ENCODE measurements around the gene LRP8. TPM values are rescaled to one million over a fixed set of nuclear protein-coding genes. Genes with fewer than 3 reads are reported as not detected.

The LRP8 gene
- total and polyA plus RNA-seq, 2 of the 13 experiments (the other 11 are each of a cell fraction or from before 2014, with no cell fraction given), result 17.3 to 17.4 TPM

- TF ChIP-seq, protein P1, sequence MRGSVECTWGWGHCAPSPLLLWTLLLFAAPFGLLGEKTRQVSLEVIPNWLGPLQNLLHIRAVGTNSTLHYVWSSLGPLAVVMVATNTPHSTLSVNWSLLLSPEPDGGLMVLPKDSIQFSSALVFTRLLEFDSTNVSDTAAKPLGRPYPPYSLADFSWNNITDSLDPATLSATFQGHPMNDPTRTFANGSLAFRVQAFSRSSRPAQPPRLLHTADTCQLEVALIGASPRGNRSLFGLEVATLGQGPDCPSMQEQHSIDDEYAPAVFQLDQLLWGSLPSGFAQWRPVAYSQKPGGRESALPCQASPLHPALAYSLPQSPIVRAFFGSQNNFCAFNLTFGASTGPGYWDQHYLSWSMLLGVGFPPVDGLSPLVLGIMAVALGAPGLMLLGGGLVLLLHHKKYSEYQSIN (CRISPR knock-in tag; IDR thresholded peaks at IDR 0.05; ENCODE audit: borderline replicate concordance), result no peak
- TF ChIP-seq ZBTB21 (CRISPR knock-in tag; IDR thresholded peaks at IDR 0.05), result peak; percentile 30
- no peak for TF ChIP-seq TOE1 (CRISPR knock-in tag; IDR thresholded peaks at IDR 0.05)
- peak; percentile 58 for TF ChIP-seq NR2F6 (IDR thresholded peaks at IDR 0.05)
- peak; percentile 66; the same call in 1 of the 2 replicates for TF ChIP-seq NR2F6 (CRISPR knock-in tag; IDR thresholded peaks at IDR 0.05)
- TF ChIP-seq KLF12 (CRISPR knock-in tag; IDR thresholded peaks at IDR 0.05; ENCODE audit: borderline replicate concordance), result peak; percentile 81
- 0 out of 2 replicates have a peak, but pooled peaks have one; percentile 65 for TF ChIP-seq ZNF512B (CRISPR knock-in tag; IDR thresholded peaks at IDR 0.05; ENCODE audit: borderline replicate concordance)
- TF ChIP-seq E2F5 (CRISPR knock-in tag; conservative IDR thresholded peaks at IDR 0.05), result peak; percentile 71
- TF ChIP-seq SOX6 (IDR thresholded peaks at IDR 0.05), result no peak
- TF ChIP-seq SOX6 (CRISPR knock-in tag; IDR thresholded peaks at IDR 0.05), result peak; percentile 78
- no peak; the same call in 1 of the 2 replicates for TF ChIP-seq BRCA1 (CRISPR knock-in tag; IDR thresholded peaks at IDR 0.05)
- TF ChIP-seq MAFG (CRISPR knock-in tag; IDR thresholded peaks at IDR 0.05), result no peak
- TF ChIP-seq, protein P2, sequence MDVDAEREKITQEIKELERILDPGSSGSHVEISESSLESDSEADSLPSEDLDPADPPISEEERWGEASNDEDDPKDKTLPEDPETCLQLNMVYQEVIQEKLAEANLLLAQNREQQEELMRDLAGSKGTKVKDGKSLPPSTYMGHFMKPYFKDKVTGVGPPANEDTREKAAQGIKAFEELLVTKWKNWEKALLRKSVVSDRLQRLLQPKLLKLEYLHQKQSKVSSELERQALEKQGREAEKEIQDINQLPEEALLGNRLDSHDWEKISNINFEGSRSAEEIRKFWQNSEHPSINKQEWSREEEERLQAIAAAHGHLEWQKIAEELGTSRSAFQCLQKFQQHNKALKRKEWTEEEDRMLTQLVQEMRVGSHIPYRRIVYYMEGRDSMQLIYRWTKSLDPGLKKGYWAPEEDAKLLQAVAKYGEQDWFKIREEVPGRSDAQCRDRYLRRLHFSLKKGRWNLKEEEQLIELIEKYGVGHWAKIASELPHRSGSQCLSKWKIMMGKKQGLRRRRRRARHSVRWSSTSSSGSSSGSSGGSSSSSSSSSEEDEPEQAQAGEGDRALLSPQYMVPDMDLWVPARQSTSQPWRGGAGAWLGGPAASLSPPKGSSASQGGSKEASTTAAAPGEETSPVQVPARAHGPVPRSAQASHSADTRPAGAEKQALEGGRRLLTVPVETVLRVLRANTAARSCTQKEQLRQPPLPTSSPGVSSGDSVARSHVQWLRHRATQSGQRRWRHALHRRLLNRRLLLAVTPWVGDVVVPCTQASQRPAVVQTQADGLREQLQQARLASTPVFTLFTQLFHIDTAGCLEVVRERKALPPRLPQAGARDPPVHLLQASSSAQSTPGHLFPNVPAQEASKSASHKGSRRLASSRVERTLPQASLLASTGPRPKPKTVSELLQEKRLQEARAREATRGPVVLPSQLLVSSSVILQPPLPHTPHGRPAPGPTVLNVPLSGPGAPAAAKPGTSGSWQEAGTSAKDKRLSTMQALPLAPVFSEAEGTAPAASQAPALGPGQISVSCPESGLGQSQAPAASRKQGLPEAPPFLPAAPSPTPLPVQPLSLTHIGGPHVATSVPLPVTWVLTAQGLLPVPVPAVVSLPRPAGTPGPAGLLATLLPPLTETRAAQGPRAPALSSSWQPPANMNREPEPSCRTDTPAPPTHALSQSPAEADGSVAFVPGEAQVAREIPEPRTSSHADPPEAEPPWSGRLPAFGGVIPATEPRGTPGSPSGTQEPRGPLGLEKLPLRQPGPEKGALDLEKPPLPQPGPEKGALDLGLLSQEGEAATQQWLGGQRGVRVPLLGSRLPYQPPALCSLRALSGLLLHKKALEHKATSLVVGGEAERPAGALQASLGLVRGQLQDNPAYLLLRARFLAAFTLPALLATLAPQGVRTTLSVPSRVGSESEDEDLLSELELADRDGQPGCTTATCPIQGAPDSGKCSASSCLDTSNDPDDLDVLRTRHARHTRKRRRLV (CRISPR knock-in tag; IDR thresholded peaks at IDR 0.05), result no peak
- TF ChIP-seq, protein P3, sequence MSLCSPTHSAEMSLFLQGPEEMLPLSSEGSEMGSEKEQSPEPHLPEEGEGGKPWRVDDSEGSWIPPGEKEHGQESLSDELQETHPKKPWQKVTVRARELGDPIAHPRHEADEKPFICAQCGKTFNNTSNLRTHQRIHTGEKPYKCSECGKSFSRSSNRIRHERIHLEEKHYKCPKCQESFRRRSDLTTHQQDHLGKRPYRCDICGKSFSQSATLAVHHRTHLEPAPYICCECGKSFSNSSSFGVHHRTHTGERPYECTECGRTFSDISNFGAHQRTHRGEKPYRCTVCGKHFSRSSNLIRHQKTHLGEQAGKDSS (CRISPR knock-in tag; IDR thresholded peaks at IDR 0.05; ENCODE audit: borderline replicate concordance, low read depth), result no peak
- 0 out of 2 replicates have a peak, but pooled peaks have one; percentile 22 for TF ChIP-seq ZNF326 (CRISPR knock-in tag; IDR thresholded peaks at IDR 0.05; ENCODE audit: borderline replicate concordance)
- peak; percentile 82 for TF ChIP-seq PHF21A (CRISPR knock-in tag; IDR thresholded peaks at IDR 0.05)
- TF ChIP-seq ZNF496 (CRISPR knock-in tag; IDR thresholded peaks at IDR 0.05; ENCODE audit: insufficient replicate concordance), result no peak
- peak; percentile 17; the same call in 1 of the 2 replicates for TF ChIP-seq HNF4A (CRISPR knock-in tag; IDR thresholded peaks at IDR 0.05)
- TF ChIP-seq ZNF782 (CRISPR knock-in tag; IDR thresholded peaks at IDR 0.05; ENCODE audit: borderline replicate concordance), result peak; percentile 87; the same call in 1 of the 2 replicates
These were observed 107.5 kb downstream of the LRP8 start, which contains the start of gene CZIB (continued) for GRCh38 chr1:53220171-53220961.
